ENCODE data around the gene CEP250.

Gene CEP250

GRCh38 chr20:35461620-35462019 is 6.2 kb downstream of the CEP250 start (continued):
- TF ChIP-seq ZNF626 (tag by site-specific recombination; IDR thresholded peaks at IDR 0.05) (no peak), ZNF629 (tag by site-specific recombination; IDR thresholded peaks at IDR 0.05) (peak; percentile 49), MZF1 (tag by site-specific recombination; IDR thresholded peaks at IDR 0.05; ENCODE audit: borderline replicate concordance) (no peak), ZBTB48 (tag by site-specific recombination; IDR thresholded peaks at IDR 0.05) (no peak), BCL11B (tag by site-specific recombination; IDR thresholded peaks at IDR 0.05; ENCODE audit: low read depth) (no peak), ZNF692 (tag by site-specific recombination; IDR thresholded peaks at IDR 0.05) (0 out of 2 replicates have a peak, but pooled peaks have one; percentile 23)

GRCh38 chr20:35462351-35462750 is 7.0 kb downstream of the CEP250 start:
- peaks cover 22 to 73% of the 10 kb centered on the region in 2 experiments; a peak in 2 of 3 replicates for H3K36me3 ChIP-seq (ENCODE audit: control insufficient read depth in 2 of 2, insufficient read depth in 1 of 2, low read length in 2 of 2)
- CTCF ChIA-PET: interaction anchor here (0.6 to 2.5 kb wide), 4 partner anchors 9 to 760 kb away, joined by 3 to 7 read pairs (median 5); no protein-coding TSS in a partner anchor

GRCh38 chr20:35463455-35464300 is 8.3 kb downstream of the CEP250 start:
- Histone ChIP-seq H3K9me3 (ENCODE audit: control insufficient read depth, insufficient read depth, low read depth, low read length) (no peaks in the 10 kb centered on the region), H3K27ac (ENCODE audit: extremely low read depth, low read depth, low read length) (no peak overlapping the region), H3K36me3 (ENCODE audit: control insufficient read depth in 2 of 2, insufficient read depth in 1 of 2, low read length in 2 of 2) (peaks cover 34 to 86% of the 10 kb centered on the region in 2 experiments), H3K4me1 (ENCODE audit: control insufficient read depth, insufficient read depth, low read length) (peaks cover 5% of the 10 kb centered on the region; the same call in 1 of the 2 replicates), H3K4me3 (ENCODE audit: low read depth, low read length) (no peak overlapping the region)
- CTCF ChIA-PET: interaction anchor here (0.6 to 2.5 kb wide), 23 partner anchors 7 to 662 kb away, joined by 3 to 14 read pairs (median 4); partner anchors contain the start of gene CEP250
- POLR2A ChIA-PET: interaction anchor here (0.9 to 1.5 kb wide), 2 partner anchors 9 to 78 kb away, joined by 3 to 7 read pairs; partner anchors contain the start of gene ERGIC3
- TF ChIP-seq ZNF394 (tag by site-specific recombination; IDR thresholded peaks at IDR 0.05; ENCODE audit: borderline replicate concordance) (peak; percentile 24; the same call in 1 of the 2 replicates), ZNF404 (tag by site-specific recombination; IDR thresholded peaks at IDR 0.05) (no peak), ZNF558 (tag by site-specific recombination; IDR thresholded peaks at IDR 0.05) (no peak), ZNF704 (tag by site-specific recombination; IDR thresholded peaks at IDR 0.05) (no peak), ZNF792 (tag by site-specific recombination; IDR thresholded peaks at IDR 0.05) (no peak), ZNF157 (tag by site-specific recombination; IDR thresholded peaks at IDR 0.05) (no peak), ZBTB49 (tag by site-specific recombination; IDR thresholded peaks at IDR 0.05; ENCODE audit: low read depth) (no peak), ZNF654 (tag by site-specific recombination; IDR thresholded peaks at IDR 0.05; ENCODE audit: low read depth) (peak; percentile 89)

More at GRCh38 chr20:35462351-35462750, 7.0 kb downstream of the CEP250 start:
- Histone ChIP-seq H3K4me3 (ENCODE audit: low read depth, low read length) (no peak overlapping the region), H3K27ac (ENCODE audit: extremely low read depth, low read depth, low read length) (no peak overlapping the region), H3K4me1 (ENCODE audit: control insufficient read depth, insufficient read depth, low read length) (peaks cover 2% of the 10 kb centered on the region; the same call in 1 of the 2 replicates), H3K9me3 (ENCODE audit: control insufficient read depth, insufficient read depth, low read depth, low read length) (no peaks in the 10 kb centered on the region)
- TF ChIP-seq ZNF211 (tag by site-specific recombination; IDR thresholded peaks at IDR 0.05; ENCODE audit: low read depth) (no peak), PRDM10 (tag by site-specific recombination; IDR thresholded peaks at IDR 0.05) (no peak), REPIN1 (tag by site-specific recombination; IDR thresholded peaks at IDR 0.05; ENCODE audit: low read depth) (no peak), ZNF426 (tag by site-specific recombination; IDR thresholded peaks at IDR 0.05) (no peak)
- POLR2A ChIA-PET: no interaction called here

Measured in HEK293 (cell line).